ENCODE results near the gene FAM107B.

Gene FAM107B

GRCh38 chr10:14652816-14653215, 121.9 kb downstream of the FAM107B start:
- no peak for DNase-seq (ENCODE audit: low read depth, low spot score)
- in situ Hi-C loops (cut with HindIII; ENCODE audit: low sequenced_read_pairs) = no loop called here
- H3K4me3 ChIP-seq (ENCODE audit: low read depth, low read length) = no peak overlapping the region
- TF ChIP-seq CTCF (IDR thresholded peaks at IDR 0.05; ENCODE audit: low read depth, low read length) = no peak

GRCh38 chr10:14652067-14652466, 122.6 kb downstream of the FAM107B start:
- no peak overlapping the region for H3K4me3 ChIP-seq (ENCODE audit: low read depth, low read length)
- in situ Hi-C loops (cut with HindIII; ENCODE audit: low sequenced_read_pairs) = no loop called here
- TF ChIP-seq CTCF (IDR thresholded peaks at IDR 0.05; ENCODE audit: low read depth, low read length) = no peak
- DNase-seq (ENCODE audit: low read depth, low spot score) = peak; percentile 37

GRCh38 chr10:14649739-14650138, 125.0 kb downstream of the FAM107B start:
- no peak for DNase-seq (ENCODE audit: low read depth, low spot score)
- TF ChIP-seq CTCF (IDR thresholded peaks at IDR 0.05; ENCODE audit: low read depth, low read length) = no peak
- in situ Hi-C loops (cut with HindIII; ENCODE audit: low sequenced_read_pairs) = no loop called here
- no peak overlapping the region for H3K4me3 ChIP-seq (ENCODE audit: low read depth, low read length)

- no peak for TF ChIP-seq CTCF (IDR thresholded peaks at IDR 0.05; ENCODE audit: low read depth, low read length)
- H3K4me3 ChIP-seq (ENCODE audit: low read depth, low read length) = no peak overlapping the region
- DNase-seq (ENCODE audit: low read depth, low spot score) = no peak
- in situ Hi-C loops (cut with HindIII; ENCODE audit: low sequenced_read_pairs) = no loop called here
Observed at GRCh38 chr10:14648946-14649345, 125.8 kb downstream of the FAM107B start.

- H3K4me3 ChIP-seq (ENCODE audit: low read depth, low read length) = no peak overlapping the region
- in situ Hi-C loops (cut with HindIII; ENCODE audit: low sequenced_read_pairs) = no loop called here
- no peak for TF ChIP-seq CTCF (IDR thresholded peaks at IDR 0.05; ENCODE audit: low read depth, low read length)
- peak; percentile 52 for DNase-seq (ENCODE audit: low read depth, low spot score)
Observed at GRCh38 chr10:14648005-14648765, 126.5 kb downstream of the FAM107B start.

GRCh38 chr10:14645239-14645960, 129.3 kb downstream of the FAM107B start:
- in situ Hi-C loops (cut with HindIII; ENCODE audit: low sequenced_read_pairs) = no loop called here
- H3K4me3 ChIP-seq (ENCODE audit: low read depth, low read length) = no peak overlapping the region
- TF ChIP-seq CTCF (IDR thresholded peaks at IDR 0.05; ENCODE audit: low read depth, low read length) = no peak
- DNase-seq (ENCODE audit: low read depth, low spot score) = no peak
